GM12891 (cell line): Measurements from ENCODE around the gene MAN2C1.
"Not testable (repeated sequence)": the region's sequence is repeated elsewhere in the genome, so short reads cannot be mapped to it uniquely, and the experiment has no call there.

Source experiments
- DNase-seq: peaks from one replicate; pipeline ENCODE4 v3.0.0; 2011; ENCODE audit warnings: low spot score; ENCODE audit not compliant: insufficient read length
- FAIRE-seq: peaks from 2 replicates; lab custom pipeline; 2011; peaks lifted over from hg19 to GRCh38; lab: Jason Lieb, UNC
- PAX5 ChIP-seq: IDR thresholded peaks from 2 replicates; pipeline ENCODE4 v1.6.1; 2011; ENCODE audit warnings: low read length, moderate library complexity, mild to moderate bottlenecking; ENCODE audit not compliant: insufficient read depth, severe bottlenecking
- POLR2A ChIP-seq: IDR thresholded peaks from 2 replicates; pipeline ENCODE4 v1.6.1; 2011; ENCODE audit warnings: low read depth, low read length, control low read depth
- POLR2AphosphoS5 ChIP-seq: IDR thresholded peaks from 2 replicates; pipeline ENCODE4 v1.6.1; 2011; ENCODE audit warnings: low read depth, low read length, control low read depth
- POU2F2 ChIP-seq: IDR thresholded peaks from 2 replicates; pipeline ENCODE4 v1.6.1; 2011; ENCODE audit warnings: low read depth, mild to moderate bottlenecking, control low read depth, low read length, moderate library complexity
- SPI1 ChIP-seq: IDR thresholded peaks from 2 replicates; pipeline ENCODE4 v1.6.1; 2011; ENCODE audit warnings: low read depth, low read length, control low read depth
- TAF1 ChIP-seq: IDR thresholded peaks from 2 replicates; pipeline ENCODE4 v1.6.1; 2011; ENCODE audit warnings: low read depth, low read length, control low read depth

Gene MAN2C1

GRCh38 chr15:75314552-75315290, 53.7 kb downstream of the MAN2C1 start:
- FAIRE-seq (no peak), DNase-seq (no peak)
- TF ChIP-seq TAF1 (no peak), PAX5 (no peak), POU2F2 (no peak)

DNA sequence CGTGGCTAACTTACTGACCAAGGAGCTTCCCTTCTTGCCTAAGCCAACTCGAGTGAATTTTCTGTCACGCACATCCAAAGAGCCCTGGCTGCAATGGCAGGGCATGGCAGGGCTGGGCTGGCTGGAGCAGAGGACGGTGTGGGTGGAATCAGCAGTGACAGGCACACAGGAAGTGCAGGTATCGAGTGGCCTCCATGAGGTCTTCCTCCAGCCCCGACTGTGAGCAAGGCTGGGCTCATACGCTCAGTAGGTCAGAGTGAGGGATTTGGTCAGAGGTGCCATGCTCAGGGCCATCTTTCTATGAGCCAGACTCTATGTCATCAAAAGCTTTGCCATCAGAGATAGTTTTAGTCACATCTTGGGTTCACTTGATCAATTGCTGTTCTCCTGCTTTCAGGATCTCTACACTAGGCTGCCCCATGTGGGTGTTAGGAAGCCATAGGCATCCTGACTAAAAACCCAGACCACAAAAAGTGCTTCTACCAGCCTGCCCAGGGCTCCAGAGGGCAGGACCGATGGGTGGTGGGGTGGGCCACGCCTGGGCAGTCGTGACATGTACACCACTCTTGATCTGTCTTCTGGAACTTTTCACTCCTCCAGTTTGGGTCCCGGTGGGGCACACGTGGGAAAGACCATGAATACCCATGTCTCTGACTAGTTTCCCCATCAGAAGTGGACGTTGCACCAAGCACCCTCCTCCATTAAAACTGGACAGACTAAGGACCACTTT, 55.1 kb downstream of the MAN2C1 start:
- DNase-seq: no peak
- TF ChIP-seq TAF1 (no peak), POU2F2 (no peak), PAX5 (no peak), POLR2AphosphoS5 (no peak), SPI1 (no peak)
- FAIRE-seq: no peak

DNA sequence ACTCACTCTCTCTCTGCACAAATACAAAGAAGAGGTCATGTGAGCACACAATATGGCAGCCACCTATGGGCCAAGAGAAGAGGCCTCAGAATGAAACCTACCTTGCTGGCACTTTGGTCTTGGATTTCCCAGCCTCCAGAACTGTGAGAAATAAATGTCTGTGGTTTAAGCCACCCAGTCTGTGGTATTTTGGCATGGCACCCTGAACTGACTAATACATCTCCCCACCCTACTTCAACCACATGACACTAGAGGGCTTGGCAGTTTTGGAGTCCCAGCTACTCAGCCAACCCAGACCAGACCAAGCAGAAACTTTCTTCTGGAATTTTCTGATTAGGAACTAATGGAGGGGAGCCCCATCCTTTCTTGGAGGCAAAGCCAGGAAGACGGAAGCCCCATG, 55.9 kb downstream of the MAN2C1 start:
- FAIRE-seq, DNase-seq: not testable (repeated sequence)

DNA sequence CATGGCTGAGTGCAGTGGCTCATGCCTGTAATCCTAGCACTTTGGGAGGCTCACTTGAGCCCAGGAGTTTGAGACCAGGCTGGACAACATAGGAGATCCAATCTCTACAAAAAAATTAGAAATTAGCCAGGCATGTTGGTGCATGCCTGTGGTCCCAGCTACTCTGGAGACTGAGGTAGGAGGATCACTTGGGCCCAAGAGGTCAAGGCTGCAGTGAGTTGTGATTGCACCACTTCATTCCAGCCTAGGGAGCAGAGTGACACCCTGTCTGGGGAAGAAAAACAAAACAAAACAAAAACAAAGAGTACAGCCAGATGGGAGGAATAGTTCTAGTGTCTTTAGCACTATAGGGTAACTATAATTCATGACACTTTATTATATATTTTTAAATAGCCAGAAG, 58.7 kb downstream of the MAN2C1 start:
- no peak for DNase-seq
- FAIRE-seq: no peak
- no peak for TF ChIP-seq PAX5
- TF ChIP-seq SPI1: no peak
- TF ChIP-seq POU2F2: no peak

GRCh38 chr15:75307778-75308390, 60.5 kb downstream of the MAN2C1 start:
- DNase-seq (peak; percentile 35), FAIRE-seq (peak; percentile 74)

DNA sequence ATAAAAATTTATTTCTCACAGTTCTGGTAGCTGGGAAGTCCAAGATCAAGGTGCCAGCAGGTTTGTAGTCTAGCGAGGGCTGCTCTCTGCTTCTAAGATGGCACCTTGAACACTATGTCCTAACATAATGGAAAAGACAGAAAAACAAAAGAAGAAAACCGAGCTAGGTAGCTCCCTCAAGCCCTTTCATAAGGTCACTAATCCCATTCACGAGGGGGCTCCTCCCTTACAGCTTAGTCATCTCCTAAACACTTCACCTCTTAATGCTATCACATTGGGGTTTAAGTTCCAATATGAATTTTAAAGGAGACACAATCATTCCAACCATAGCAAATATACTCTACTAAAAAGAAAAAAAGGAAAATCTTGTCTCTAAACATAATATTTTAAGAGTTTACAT, 62.2 kb downstream of the MAN2C1 start:
- no peak for TF ChIP-seq SPI1
- no peak for DNase-seq
- no peak for FAIRE-seq

More at GRCh38 chr15:75307778-75308390, 60.5 kb downstream of the MAN2C1 start:
- TF ChIP-seq POLR2A (no peak), PAX5 (no peak), POU2F2 (no peak), POLR2AphosphoS5 (no peak), TAF1 (no peak), SPI1 (no peak)
